ENCODE data around the gene PLK5.
"Not testable (repeated sequence)": the region's sequence is repeated elsewhere in the genome, so short reads cannot be mapped to it uniquely, and the experiment has no call there.

PLK5 gene

DNA sequence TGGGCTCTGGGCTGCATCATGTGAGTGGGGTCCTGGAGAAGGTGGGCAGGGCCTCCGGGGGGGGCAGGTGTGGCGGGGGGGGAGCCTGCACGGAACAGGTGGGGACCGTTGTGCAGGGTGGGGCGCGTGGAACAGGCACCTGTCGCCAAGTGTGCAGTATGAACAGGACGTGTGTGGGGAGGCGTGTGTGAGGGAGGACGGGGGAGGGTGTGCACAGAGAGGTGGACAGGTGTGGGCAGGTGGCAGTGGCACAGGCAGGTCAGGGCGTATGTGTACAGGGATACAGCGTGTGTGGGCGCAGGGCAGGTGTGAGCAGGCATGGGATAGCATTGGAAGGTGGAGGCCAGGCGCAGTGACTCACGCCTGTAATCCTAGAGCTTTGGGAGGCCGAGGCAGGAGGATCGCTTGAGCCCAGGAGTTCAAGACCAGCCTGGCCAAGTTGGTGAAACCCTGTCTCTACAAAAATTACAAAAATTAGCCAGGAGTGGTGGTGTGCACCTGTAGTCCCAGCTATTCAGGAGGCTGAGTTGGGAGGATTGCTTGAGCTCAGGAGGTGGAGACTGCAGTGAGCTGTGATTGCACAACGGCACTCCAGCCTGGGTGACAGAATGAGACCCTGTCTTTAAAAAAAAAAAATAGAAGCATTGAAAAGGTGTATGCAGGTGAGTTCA is 3.2 kb downstream of the PLK5 start:
- DNase-seq, result no peak

DNA sequence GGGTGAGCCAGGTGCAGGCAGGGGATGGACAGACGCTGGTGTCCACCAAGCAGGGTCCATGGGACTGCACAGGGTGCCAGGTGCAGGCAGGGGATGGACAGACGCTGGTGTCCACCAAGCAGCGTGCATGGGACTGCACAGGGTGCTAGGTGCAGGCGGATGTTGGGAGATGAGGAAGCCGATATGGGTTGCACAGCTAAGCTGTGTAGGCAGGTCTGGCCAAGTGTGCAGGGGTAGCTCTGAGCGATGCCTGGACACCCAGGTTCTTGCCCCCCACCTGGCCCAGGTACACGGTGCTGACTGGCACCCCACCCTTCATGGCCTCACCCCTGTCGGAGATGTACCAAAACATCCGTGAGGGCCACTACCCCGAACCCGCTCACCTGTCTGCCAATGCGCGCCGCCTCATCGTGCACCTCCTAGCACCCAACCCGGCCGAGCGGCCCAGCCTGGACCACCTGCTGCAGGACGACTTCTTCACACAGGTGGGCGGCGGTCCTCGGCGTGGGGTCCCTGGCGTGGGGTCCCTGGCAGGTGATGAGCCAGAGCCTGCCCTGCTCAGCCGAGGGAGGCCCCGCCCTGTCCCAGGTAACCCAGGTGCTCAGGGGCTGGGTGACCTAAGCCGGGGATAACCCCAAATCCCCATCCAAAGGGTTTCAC is 3.9 kb downstream of the PLK5 start:
- DNase-seq, result no peak

DNA sequence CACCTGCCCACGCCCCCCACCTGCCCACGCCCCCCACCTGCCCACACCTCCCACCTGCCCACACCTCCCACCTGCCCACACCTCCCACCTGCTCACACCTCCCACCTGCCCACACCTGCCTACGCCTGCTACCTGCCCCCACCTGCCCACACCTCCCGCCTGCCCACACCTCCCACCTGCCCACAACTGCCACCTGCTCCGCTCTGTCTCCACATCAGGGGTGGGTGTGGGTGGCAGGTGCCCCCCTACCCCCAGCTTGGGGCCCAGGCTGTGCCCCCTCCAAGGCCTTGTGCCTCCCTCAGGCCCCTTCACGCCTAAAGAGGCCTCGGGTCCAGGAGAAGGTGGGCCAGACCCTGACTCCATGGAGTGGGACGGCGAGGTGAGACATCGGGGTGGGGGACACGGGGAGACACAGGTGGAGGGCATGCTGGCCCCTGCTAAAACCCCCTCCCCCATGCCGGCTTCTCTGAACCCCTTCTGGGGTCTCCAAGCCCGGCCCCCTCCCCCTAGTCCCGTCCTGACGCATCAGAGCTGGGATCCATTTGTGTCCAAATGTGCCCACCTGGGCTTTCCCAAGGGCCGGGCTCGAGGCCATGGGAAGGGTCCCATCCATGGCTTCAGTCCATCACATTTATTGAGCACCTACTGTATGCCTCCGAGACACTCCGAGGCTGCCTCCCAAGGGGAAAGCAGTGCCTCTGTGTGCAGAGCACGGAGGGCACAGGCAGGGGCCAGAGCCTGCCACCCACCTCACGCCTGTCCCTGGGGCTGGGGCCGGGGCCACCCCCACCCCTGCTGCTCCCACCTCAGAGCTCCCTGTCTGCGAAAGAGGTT is 4.9 kb downstream of the PLK5 start:
- no peak for DNase-seq

GRCh38 chr19:1529430-1529816 is 5.5 kb downstream of the PLK5 start:
- no peak for DNase-seq

GRCh38 chr19:1530856-1531255 is 7.0 kb downstream of the PLK5 start:
- DNase-seq, result not testable (repeated sequence)

GRCh38 chr19:1531587-1531986 is 7.7 kb downstream of the PLK5 start:
- no peak for DNase-seq

DNA sequence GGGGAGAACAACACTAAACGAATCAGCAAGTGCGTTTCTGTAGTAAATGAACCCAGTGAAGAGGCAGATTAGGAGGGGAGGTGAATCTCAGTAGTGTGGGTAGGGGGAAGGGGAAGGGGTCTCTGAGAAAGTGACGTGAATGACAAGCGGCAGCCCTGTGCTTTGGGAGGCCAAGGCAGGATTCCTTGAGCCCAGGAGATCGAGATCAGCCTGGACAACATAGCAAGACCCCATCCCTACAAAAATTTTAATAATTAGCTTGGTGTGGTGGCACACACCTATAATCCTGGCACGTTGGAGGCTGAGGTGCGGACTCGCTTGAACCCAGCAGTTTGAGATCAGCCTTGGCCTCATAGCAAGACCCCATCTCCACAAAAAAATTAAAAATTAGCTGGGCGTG is 8.1 kb downstream of the PLK5 start:
- DNase-seq, result no peak

DNA sequence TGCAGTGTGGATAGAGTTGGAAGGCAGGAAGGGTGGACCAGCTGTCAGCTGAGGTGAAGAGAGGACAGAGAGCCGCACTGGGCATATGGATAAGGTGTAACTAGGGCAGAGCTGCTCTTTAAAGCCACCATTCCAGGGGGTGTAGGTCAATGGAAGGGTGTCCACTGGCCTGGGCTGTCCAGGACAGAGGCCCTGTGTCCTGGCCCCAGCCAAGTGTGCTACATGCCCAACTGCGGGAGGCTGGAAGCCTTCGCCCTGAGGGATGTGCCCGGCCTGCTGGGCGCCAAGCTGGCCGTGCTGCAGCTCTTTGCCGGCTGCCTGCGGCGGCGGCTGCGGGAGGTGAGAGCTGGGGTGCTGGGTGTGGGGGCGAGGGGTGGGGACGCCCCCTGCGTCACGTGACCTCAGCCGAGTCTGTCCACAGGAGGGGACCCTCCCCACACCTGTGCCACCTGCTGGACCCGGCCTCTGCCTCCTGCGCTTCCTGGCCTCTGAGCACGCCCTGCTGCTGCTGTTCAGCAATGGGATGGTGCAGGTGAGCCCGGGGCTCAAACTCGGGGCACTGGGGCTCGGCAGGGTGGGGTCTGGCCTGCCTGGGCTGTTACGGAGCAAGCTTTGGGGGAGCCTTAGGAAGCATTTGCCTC is 9.8 kb downstream of the PLK5 start:
- DNase-seq, result no peak

GRCh38 chr19:1534972-1535371 is 11.1 kb downstream of the PLK5 start:
- DNase-seq, result no peak

DNA sequence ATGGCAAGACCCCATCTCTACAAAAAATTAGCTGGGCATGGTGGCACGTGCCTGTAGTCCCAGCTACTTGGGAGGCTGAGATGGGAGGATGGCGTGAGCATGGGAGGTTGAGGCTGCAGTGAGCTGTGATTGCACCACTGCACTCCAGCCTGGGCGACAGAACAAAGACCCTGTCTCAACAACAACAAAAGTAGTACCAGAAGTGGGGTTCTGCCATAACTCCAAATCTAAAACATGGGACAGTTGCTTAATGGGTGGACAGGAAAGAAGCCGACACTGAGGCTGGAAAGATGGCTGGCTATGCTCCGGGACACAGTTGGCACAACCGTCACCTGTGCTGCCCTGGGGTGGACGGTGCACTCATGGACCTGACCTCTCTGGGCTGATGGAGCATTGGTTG is 11.8 kb downstream of the PLK5 start:
- DNase-seq, result not testable (repeated sequence)

DNA sequence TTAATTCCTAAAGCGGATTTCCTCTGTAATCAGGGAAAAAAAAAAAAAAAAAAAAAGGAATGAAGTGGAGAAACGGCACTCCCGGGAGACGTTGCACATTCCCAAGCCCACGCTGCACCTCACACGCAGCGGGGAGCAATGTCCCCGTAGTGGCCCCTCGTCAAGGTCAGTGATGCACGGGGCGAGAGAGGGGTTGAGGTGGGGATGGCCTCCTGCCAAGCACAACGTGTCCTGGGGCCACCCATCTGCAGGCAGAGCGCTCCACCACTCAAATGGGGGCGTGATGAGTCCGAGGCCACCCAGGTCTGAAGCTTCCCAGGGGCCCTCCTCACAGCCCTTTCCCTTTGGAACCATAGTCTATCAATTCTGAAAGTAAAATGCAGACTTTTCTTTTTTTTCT is 15.1 kb downstream of the PLK5 start:
- DNase-seq, result no peak

DNA sequence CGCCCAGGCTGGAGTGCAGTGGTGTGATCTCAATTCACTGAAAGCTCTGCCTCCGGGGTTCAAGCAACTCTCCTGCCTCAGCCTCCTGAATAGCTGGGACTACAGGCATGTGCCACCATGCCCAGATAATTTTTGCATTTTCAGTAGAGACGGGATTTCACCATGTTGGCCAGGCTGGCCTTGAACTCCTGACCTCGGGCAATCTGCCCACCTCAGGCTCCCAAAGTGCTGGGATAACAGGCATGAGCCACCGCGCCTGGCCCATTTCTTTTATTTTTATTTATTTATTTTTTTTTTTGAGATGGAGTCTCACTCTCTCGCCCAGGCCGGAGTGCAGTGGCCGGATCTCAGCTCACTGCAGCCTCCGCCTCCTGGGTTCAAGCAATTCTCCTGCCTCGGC is 15.9 kb downstream of the PLK5 start:
- DNase-seq, result not testable (repeated sequence)

GRCh38 chr19:1540365-1540925 is 16.6 kb downstream of the PLK5 start:
- no peak for DNase-seq

GRCh38 chr19:1549332-1549945 is 25.6 kb downstream of the PLK5 start:
- DNase-seq, result no peak

GRCh38 chr19:1551068-1552040 is 27.5 kb downstream of the PLK5 start:
- no peak for DNase-seq

GRCh38 chr19:1553415-1553814 is 29.5 kb downstream of the PLK5 start:
- no peak for DNase-seq

- DNase-seq, result no peak
Measured at GRCh38 chr19:1554968-1555367, 31.1 kb downstream of the PLK5 start.

GRCh38 chr19:1555487-1556389 is 31.9 kb downstream of the PLK5 start:
- DNase-seq, result no peak

- no peak for DNase-seq
Measured at GRCh38 chr19:1556390-1557070, 32.7 kb downstream of the PLK5 start.

- no peak for DNase-seq
Measured at GRCh38 chr19:1558552-1558951, 34.7 kb downstream of the PLK5 start.

Measured in KG1 (cell line).